Measurements from ENCODE around the gene ADGRA1.

The ADGRA1 gene

DNA sequence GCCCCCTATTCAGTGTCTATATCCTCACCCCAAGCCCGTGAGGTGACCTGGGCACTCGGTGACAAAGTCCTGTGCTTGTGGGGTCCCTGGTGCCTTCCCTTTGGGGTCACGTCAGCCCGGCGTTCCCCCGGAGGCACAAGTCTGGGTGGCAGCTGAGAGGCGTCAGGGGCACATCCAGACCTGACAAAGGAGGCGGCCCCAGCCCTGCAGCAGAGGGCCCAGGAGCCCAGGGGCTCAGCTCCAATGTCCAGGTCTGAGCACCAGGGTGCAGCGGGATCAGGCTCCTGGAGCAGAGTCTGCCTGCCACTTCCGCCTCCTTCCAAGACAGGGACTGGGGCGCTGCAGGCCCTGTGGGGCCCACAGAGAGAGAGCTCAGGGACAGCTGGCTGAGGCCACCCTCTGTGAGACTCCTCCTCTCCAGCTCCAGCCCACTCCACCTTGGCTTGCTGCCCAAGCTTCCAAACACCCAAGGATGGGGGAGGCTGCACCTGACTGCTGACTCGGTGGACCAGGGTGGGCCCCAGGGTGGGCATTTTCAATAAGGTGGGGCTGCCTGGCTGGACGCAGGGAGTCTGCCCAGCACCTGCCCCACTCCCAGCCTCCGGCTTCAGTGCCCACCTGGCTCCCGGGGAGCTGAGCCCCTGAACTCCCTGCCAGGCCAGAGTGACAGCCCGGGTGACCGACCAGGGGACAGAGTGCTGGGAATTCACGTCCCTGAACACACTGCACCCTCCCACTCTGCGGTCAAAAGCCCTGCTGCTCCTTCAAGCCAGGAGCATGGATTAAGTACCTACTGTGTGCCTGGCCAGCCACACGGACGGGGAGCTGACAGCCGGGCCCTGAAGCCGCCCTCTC is 71.3 kb downstream of the ADGRA1 start:
- DNase-seq (ENCODE audit: low read depth): no peak
- TF ChIP-seq CTCF (IDR thresholded peaks at IDR 0.05; ENCODE audit: insufficient read depth, low read depth, low read length, missing control alignments): no peak
- no peak overlapping the region for H3K4me3 ChIP-seq (ENCODE audit: low read depth, low read length)

GRCh38 chr10:133159611-133159949 is 71.9 kb downstream of the ADGRA1 start:
- no peak for TF ChIP-seq CTCF (IDR thresholded peaks at IDR 0.05; ENCODE audit: insufficient read depth, low read depth, low read length, missing control alignments)
- no peak for DNase-seq (ENCODE audit: low read depth)
- H3K4me3 ChIP-seq (ENCODE audit: low read depth, low read length): no peak overlapping the region

- H3K4me3 ChIP-seq (ENCODE audit: low read depth, low read length): no peak within 1 kb of the TSS
- TF ChIP-seq CTCF (IDR thresholded peaks at IDR 0.05; ENCODE audit: insufficient read depth, low read depth, low read length, missing control alignments): no peak
- DNase-seq (ENCODE audit: low read depth): no peak
Observed at GRCh38 chr10:133159950-133160825, 72.5 kb downstream of the ADGRA1 start, which contains the start of gene KNDC1. Gene KNDC1 (plus strand): TSS chr10:133160219. CDS start chr10:133160468, 249 bp downstream.

- no peak overlapping the region for H3K4me3 ChIP-seq (ENCODE audit: low read depth, low read length)
- TF ChIP-seq CTCF (IDR thresholded peaks at IDR 0.05; ENCODE audit: insufficient read depth, low read depth, low read length, missing control alignments): no peak
- no peak for DNase-seq (ENCODE audit: low read depth)
Observed at GRCh38 chr10:133160826-133161471, 73.2 kb downstream of the ADGRA1 start.

- no peak for TF ChIP-seq CTCF (IDR thresholded peaks at IDR 0.05; ENCODE audit: insufficient read depth, low read depth, low read length, missing control alignments)
- DNase-seq (ENCODE audit: low read depth): no peak
- H3K4me3 ChIP-seq (ENCODE audit: low read depth, low read length): no peak overlapping the region
Observed at GRCh38 chr10:133161486-133162109, 73.9 kb downstream of the ADGRA1 start.

- no peak for TF ChIP-seq CTCF (IDR thresholded peaks at IDR 0.05; ENCODE audit: insufficient read depth, low read depth, low read length, missing control alignments)
- DNase-seq (ENCODE audit: low read depth): no peak
- no peak overlapping the region for H3K4me3 ChIP-seq (ENCODE audit: low read depth, low read length)
Observed at GRCh38 chr10:133162178-133162909, 74.6 kb downstream of the ADGRA1 start.
